NCI-H1436 (cell line): ENCODE results near the gene AOPEP.
"Not testable (repeated sequence)": the region's sequence is repeated elsewhere in the genome, so short reads cannot be mapped to it uniquely, and the experiment has no call there.

ENCODE experiments used
- DNase-seq: peaks from one replicate; lab custom pipeline; 2025; lab: John Stamatoyannopoulos, UW

Gene AOPEP

DNA sequence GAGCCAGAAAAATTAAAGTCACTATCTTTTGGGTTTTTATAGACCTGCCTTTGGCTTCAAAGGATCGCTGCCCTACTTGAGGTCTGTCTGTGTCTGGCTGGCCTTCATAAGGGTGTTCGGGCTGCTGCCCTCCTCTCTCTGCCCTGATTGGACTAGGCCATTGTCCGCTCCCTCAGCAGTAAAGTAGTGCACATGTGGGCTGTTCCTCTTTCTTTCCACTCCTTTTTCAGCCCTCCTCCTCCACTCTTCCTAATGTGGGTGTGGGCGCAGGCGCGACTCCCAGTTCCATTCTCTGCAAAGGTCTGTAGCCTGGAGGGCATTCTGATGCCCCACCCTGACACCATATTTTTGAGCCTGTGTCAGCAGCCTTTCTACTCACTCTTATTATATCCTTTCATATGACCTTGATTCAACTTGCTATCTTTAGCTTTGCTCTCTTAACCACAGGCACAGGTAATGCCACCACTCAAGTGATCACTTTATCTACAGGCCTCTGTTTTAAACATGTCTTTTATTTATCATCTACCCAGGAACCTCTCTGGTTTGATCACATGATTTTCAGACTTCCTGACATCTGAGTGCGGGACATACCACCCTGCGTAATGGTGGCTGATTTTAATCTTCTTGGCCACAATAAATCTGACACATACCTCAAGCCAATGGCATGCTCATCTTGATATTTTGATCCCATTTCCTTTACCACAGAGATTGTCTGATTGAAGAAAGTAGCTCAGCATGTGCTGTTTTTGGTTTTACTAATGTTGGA lies 144.5 kb downstream of the AOPEP start:
- no peak for DNase-seq

DNA sequence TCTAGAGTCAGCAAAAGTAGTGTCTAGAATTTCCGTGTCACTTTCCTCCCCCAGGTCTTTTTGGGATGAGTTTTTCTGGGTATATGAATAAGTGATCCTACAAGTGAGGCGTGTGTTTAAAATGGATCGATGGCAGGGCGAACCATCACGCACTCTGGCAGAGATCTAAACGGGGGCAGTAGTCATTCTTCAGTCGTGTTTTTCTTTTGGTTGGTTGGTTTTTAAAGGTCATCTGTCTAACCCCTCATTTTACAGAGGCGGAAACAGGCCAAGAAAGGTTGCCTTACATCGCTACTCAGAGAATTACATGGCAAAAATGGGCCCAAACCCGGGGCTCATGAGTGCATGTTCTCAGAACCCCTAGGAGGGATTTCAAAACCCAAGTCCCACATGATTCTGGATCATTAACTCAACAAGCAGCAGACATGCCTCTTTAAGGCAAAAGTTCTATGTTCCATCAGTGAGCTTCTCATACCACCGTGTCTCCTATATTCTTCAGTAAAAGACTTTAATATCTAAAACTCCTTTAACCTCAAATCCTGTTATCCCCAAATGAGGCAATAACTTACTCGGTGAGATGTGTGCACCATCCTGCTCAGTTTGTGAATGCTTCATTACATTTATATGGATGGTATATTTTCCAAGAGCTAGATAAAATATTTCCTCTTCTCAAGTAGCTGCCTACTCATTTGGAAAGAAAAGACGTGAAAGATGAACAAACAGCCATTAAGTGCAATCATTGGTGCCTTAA lies 145.8 kb downstream of the AOPEP start:
- DNase-seq: no peak

DNA sequence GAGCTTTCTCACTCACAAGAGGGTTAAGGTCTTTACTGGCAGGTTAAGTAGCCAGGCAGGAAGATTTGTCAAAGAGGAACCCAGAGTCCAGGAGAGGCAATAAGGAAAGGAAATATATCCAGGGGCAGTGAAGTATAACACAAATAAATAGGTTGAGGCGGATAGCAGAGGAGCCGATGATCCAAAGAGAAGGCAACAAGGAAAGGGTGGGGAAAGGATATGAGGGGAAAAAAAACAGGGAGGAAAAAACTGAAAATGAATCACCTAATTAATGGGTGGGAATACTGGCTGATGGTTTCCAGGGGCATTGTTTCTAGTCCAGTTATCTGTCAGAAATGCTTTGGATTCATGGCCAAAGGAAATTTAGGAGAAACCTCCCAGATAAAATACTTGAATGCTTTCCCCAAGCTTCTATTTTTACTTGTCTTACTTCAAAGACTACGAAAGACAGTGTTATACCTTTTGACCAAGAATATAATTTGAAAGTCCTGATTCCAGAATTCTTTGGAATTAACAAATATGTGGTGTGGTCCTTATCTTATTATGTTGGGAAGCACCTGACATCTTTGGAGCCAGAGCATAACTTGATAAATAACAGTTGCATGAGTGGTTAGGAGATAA lies 146.5 kb downstream of the AOPEP start:
- no peak for DNase-seq

DNA sequence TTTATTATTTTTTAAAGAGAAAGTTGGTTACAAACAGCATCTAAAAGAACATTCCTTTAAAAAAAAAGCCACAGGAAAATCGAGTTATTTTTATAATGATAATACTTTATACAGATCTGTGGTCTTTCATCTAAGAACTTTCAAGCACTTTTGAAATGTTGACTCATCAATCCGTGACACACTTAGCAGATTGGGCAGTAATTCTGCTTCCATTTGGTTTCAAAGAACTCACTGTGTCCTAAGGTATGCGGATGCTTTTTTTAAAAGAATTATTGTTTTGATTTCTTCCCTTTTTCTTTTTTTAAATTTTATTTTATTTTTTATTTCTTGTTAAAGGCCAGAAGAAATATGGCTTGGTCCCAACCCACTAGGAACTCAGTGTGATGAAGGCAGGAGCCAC lies 147.8 kb downstream of the AOPEP start:
- DNase-seq: no peak

DNA sequence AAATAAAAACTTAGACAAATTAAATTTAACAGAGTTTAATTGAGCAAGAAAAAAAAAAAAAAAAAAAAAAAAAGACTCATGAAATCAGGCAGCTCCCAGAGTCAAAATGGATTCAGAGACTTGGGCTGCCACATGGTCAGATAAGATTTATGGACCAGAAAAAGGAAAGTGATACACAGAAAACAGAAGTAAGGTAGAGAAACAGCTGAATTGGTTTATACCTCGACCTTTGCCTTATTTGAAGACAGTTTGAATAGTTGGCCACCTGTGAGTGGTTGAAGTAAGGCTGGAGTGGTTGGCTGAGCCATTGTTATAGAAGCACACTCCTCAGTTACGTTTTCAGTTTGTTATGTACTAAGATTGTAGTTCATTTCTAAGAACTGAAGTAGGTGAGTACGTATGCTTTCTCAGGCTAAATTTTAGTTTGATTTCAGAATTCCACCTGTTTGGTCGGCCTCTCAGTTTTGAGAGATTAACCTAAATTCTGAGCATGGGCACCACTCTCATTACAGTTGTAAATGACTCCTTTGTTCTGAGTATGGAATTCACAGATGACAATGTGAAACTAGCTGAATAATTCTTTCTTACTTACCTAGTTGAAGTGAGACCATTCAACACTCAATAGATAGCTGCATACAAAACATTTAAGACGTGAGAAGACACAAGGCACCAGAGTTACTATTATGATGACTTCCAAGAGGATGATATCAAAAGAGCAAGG lies 149.0 kb downstream of the AOPEP start:
- DNase-seq: no peak

DNA sequence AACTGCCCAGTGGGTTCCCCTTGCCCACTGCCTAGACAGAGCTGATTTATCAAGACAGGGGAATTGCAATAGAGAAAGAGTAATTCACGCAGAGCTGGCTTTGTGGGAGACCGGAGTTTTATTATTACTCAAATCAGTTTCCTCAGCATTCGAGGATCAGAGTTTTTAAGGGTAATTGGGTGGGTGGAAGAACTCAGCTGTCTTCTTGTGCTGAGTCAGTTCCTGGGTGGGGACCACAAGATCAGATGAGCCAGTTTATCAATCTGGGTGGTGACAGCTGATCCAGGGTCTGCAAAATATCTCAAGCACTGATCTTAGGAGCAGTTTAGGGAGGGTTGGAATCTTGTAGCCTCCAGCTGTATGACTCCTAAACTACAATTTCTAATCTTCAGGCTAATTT lies 152.3 kb downstream of the AOPEP start:
- not testable (repeated sequence) for DNase-seq

DNA sequence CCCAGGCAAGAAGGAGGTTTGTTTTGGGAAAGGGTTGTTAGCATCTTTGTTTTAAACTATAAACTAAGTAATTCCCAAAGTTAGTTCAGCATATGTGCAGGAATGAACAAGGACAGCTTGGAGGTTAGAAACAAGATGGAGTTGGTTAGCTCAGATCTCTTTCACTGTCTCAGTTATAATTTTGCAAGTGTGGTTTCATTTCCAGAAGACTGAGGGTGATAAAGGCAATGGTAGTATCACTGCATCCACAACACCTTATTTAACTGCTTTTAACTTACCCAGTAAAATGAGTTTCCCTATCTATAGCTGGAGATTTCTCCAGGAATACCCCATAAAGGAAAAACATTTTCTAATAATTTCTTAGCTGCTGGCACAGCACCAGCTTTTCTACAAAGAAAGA lies 152.7 kb downstream of the AOPEP start:
- no peak for DNase-seq

DNA sequence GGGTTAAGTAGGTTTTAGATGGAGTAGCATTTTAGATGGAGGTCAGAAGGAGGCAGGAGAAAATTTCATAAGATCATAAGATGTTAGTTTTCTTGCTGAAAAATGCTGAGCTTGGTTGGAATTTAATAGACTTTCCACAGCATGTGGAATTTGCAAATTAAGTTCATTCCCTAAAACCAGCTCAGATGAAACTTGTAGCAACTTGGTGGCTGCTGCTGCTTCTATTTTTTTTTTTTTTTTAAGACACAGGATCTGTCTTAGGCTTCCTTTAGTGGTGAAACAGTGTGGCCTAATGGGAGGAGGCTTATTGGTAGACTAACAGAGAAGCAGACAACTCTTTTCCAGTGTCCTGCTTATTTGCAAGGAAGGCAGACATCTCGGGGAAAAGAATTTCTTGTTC lies 154.5 kb downstream of the AOPEP start:
- DNase-seq: no peak

DNA sequence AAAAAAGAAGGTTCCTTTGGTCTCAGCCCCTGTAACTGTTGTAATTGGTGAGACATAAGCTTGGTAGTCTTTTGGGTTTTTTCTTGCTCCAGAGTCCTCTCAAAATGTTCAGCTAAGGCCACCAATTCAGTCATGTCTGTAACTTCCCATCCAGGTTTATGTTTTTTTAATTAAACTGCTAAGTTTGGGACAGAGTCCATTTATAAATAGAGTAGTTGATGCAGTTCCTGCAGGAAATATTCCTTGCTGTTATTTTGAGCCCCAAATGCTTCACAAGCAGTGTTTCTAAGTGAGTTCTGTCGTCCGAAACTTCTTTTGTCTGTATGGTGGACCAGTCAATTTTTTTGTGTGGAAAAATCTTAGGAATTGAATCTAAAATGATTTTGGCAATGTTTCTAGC lies 155.0 kb downstream of the AOPEP start:
- no peak for DNase-seq

DNA sequence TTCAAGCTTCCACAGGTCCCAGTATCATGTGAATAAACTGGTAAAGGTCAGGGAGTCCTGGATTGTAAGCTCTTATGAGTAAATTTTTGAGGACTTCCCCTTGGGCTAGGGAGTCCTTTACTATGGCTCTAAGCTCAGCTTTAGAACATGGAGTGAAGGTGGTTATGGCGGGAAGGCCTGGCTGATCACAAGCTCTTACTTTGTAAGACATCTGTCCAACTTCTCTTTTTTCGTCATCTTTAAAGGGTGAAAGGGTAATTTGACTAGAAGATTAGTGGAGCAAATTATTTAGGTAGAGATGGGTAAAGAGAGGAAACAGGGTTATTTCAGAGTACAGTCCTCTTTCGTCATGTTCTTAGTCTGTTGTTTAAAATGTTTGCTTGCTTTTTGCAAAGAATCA lies 155.4 kb downstream of the AOPEP start:
- DNase-seq: no peak

DNA sequence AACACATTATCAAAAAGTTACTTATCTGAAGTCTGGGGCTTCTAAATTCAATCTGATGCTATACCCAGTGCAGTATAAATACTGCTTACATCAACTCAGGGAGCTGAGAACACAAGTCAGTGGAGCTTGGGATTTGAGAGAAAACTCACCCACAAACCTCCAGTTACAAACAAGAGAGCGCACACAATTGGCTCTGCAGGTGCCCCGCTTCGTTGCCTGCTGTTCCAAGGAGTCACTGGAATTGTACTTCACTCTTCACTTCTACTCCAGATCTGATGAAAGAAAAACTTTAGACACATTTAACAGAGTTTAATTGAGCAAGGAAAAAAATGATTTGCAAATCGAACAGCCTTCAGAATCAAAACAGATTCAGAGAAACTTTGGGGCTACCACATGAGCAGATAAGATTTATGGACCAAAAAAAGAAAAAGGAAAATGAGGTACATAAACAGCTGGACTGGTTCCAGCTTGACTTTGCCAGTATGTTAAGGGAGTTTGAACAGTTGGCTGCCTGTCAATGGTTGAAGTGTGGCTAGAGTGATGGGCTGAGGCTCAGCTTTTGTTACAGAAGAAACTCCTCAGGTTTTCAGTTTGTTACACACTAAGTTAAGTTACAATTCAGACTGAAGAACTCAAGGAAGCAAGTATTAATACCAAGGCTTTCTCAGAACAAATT lies 156.6 kb downstream of the AOPEP start:
- no peak for DNase-seq

DNA sequence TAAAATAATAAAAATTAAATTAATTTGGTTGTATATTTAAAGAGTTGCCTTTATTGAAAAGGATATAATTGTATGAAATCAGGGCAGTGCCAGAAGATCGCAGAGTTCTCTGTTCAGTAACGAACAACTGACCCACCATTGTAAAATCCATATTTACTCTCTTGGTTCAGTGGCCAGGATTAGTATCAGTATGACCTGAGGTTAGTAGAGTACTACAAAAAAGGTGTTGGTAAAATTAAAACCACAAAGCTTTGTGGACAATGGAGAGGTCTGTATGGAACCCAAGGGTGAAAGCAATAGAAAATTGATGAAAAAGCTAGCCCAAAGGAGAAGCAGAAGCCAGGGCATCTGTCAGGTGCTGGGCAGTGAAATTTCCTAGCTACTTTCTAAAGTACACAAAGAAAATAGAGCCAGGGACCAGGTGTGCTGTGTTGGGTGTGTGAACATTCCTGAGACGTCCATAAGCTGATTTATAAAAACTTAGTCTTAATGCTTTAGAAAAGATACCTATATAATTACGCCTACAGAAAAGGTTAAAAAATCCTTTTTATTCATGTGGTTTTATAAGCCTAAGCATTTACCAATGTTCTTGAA lies 159.5 kb downstream of the AOPEP start:
- no peak for DNase-seq

DNA sequence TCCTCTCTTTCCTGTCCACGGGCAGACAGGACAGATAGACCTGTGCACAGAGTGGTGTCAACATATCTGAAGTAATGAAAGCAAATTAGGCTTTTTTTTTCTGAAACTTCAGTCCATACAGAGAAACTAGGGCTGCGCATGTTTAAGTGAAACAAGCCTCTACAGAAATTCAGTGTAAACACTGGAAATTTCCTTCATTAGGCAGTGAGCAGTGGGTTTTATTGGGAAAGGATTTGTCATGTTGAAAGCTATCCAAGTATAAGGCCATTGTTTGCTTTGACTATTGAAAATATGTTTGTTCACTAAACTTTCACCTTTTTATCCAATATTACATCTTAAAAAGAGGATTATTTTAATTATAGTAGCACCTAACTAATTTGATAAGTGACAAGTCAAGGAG lies 161.2 kb downstream of the AOPEP start:
- no peak for DNase-seq

DNA sequence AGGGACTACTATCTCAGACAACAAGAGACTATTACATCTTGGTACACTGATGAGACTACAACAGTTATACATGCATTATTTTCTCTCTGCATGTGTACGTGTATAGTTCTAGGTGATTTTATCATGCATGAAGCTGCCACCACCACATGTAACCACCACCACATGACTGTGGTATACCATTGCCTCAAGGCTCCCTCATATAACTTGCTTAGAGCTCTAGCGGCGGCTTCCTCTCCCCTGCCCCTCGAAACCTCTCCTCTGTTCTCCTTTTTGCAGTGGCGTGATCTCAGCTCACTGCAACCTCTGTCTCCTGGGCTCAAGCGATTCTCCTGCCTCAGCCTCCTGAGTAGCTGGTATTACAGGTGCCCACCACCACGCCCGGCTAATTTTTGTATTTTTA lies 162.3 kb downstream of the AOPEP start:
- DNase-seq: no peak

DNA sequence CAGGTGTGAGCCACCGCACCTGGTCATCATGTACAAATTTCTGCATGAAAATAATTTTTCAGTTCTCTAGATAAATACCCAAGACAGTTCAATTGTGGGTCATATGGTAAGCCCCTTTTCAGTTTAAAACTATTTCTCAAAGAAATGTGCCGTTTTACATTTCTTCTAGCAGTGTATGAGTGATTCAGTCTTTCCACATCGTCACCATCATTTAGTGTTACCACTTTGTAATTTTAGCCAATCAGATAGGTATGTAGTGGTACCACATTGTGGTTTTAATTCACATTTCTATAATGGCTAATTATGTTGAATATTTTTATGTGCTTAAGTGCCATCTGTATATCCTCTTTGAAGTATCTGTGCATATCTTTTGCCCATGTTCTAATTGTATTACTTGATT lies 163.1 kb downstream of the AOPEP start:
- DNase-seq: no peak

DNA sequence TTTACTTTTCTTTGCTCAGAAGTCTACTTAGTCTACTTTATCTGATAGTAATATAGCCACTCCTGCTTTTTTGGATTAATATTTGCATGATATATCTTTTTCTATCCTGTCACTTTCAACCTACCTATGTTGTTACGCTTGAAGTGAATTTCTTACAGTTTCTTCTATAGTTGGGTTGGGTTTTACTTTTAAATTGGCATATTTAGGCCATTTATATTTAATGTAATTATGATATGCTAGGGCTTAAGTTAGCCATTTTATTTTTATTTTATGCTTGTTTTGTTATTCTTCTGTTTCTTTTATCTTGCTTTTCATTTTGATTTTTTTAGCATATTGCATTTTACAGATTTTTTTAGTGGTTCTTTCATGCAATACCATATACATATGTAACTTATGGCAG lies 164.7 kb downstream of the AOPEP start:
- no peak for DNase-seq

DNA sequence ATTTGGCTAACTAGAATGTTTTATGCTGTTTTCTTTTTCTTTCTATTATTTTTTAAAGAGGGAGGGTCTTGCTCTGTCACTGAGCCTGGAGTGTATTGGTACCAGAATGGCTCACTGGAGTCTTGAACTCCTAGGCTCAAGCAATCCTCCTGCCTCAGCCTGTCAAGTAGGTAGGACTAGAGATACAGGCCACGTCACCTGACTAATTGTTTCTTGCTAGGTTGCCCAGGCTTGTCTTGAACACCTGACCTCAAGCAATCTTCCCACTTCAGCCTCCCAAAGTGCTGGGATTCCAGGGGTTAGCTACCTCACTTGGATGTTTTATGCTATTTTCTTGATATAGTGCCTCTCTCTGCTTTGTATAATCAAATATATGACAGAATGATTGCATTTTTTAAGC lies 166.2 kb downstream of the AOPEP start:
- DNase-seq: no peak

DNA sequence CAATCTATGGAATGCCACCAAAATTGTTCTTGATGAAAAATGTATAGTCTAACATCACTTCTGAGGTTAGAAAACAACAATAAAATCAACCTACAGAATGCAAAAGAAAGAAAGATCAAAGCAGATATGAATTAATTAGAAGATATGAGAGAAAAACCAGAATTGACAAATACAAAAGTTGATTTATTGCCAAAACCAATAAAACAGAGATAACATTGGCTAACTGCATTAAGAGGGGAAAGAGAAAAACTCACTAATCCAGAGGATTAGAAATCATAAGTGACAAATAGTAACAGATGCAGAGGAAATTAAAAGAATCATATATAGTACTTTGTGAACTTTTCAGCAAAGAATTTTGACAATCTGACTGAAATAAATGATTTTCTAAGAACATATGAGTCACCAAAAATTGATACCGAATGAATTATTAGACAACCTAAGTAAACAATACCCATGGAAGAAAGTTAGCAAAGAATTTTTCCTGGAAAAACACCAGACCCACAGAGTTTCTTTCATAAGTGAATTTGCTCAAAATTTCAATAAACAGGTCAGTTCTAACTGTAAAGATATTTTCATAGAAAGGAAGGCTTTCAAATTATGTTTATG lies 167.7 kb downstream of the AOPEP start:
- no peak for DNase-seq

DNA sequence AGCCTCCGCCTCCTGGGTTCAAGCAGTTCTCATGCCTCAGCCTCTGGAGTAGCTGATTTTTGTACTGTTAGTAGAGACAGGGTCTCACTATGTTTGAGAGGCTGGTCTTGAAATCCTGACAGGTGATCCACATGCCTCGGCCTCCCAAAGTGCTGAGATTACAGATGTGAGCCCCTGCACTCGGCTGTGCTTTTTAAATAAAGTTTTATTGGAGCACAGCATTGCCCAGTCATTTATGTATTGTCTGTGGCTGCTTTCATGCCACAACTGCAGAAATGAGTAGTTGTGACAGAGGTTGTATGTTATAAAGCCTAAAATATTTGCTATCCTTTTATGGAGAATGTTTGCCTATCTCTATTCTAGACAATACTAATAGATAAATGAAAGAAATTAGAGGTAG lies 169.2 kb downstream of the AOPEP start:
- no peak for DNase-seq

DNA sequence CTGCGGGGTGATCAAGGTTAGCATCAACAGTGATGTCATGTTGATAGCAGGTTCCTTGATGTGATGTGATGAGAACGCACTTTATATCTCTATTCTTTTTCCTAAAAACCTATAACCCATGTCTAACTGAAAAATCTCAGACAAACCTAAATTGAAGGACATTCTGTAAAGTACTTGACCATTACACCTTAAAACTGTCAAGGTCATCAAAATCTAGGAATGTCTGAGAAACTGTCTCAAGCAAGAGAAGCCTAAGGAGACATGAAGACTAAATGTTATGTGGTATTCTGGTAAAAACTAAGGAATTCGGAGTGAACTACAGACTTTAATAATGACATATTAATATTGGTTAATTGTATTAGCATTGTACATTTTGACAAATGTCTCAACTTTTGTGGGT lies 170.0 kb downstream of the AOPEP start:
- DNase-seq: no peak
